Sigmoid colon (tissue), 7 donors: ENCODE results near the gene SNRNP200. TPM values are rescaled to one million over a fixed set of nuclear protein-coding genes. Genes with fewer than 3 reads are reported as not detected.

Experiments
- DNase-seq: peaks from one replicate; pipeline ENCODE4 v3.0.0-alpha.2; 2019
- H3K27ac ChIP-seq, 4 donors: fragments of 200-600 bp; sonication (generic); one replicate each; pipeline ENCODE4 v1.5.1; 2016 to 2019; ENCODE audit warnings: mild to moderate bottlenecking in 1 of 4
- H3K27me3 ChIP-seq, 3 donors: fragments of 200-600 bp; sonication (generic); one replicate each; pipeline ENCODE4 v1.5.1; 2019; ENCODE audit warnings: mild to moderate bottlenecking in 1 of 3
- H3K36me3 ChIP-seq, 4 donors: fragments of 200-600 bp; sonication (generic); one replicate each; pipeline ENCODE4 v1.5.1; 2016 to 2019
- H3K4me1 ChIP-seq, 4 donors: fragments of 200-600 bp; sonication (generic); one replicate each; pipeline ENCODE4 v1.5.1; 2017 to 2019
- H3K4me3 ChIP-seq, 4 donors: fragments of 200-600 bp; sonication (generic); one replicate each; pipeline ENCODE4 v1.5.1; 2017 to 2019; ENCODE audit warnings: mild to moderate bottlenecking in 2 of 4, moderate library complexity in 1 of 4
- H3K9me3 ChIP-seq, 4 donors: fragments of 200-600 bp in 3 of 4; sonication (generic) in 3 of 4; one replicate each; pipeline versions ENCODE4 v1.5.1 to v1.6.1; 2013 to 2019
- EP300 ChIP-seq, 4 donors: sonication (generic); formaldehyde crosslinking; IDR thresholded peaks; one replicate each; pipeline ENCODE4 v1.6.1; 2017; ENCODE audit warnings: antibody characterized with exemption in 4 of 4
- POLR2A ChIP-seq, 2 donors: fragments of 450-650 bp; IDR thresholded peaks; one replicate each; pipeline ENCODE4 v1.6.1; 2016; ENCODE audit warnings: antibody characterized with exemption in 2 of 2, mild to moderate bottlenecking in 2 of 2, moderate library complexity in 2 of 2
- POLR2AphosphoS5 ChIP-seq, 4 donors: sonication (generic); formaldehyde crosslinking; IDR thresholded peaks; one replicate each; pipeline ENCODE4 v1.6.1; 2017; ENCODE audit warnings: antibody characterized with exemption in 4 of 4
- WGBS, 2 donors: extraction: QIAGEN DNeasy Blood & Tissue Kit; methylation state at CpG; one replicate each; pipeline ENCODE4 v1.1.7; 2013; 5-methylcytosine and 5-hydroxymethylcytosine counted together
- intact Hi-C: fragments of 100-400 bp; cut with DNase I; formaldehyde crosslinking; loops from one replicate; pipeline ENCODE4 v1.15.1; 2023
- polyA plus RNA-seq, 3 donors: library from polyadenylated mRNA; stranded (reverse); fragments of 200-250 nt; gene quantifications; one replicate each; pipeline ENCODE4 v1.2.3, GENCODE V29; 2013
- total RNA-seq, 4 donors: library from RNA; depleted of rRNA; stranded (reverse); fragments of >200 nt; gene quantifications; one replicate each; pipeline ENCODE4 v1.1.0, GENCODE V29; 2016
- TF ChIP-seq, protein P1 (sequence below), 4 experiments: fragments of 450-650 bp in 3 of 4; fragments of 200-600 bp in 1 of 4; IDR thresholded peaks; one replicate each; pipeline ENCODE4 v1.5.1; 2016 to 2019; ENCODE audit warnings: antibody characterized with exemption in 4 of 4, mild to moderate bottlenecking in 3 of 4, moderate library complexity in 2 of 4
- donor health status: healthy with polysubstance abuse.
- donor health status: Bipolar disorder and iron deficiency.
- donor health status: healthy.

Gene SNRNP200
- total and polyA plus RNA-seq, 7 donors = 26.8 to 86.5 (median 78.9) TPM

DNA sequence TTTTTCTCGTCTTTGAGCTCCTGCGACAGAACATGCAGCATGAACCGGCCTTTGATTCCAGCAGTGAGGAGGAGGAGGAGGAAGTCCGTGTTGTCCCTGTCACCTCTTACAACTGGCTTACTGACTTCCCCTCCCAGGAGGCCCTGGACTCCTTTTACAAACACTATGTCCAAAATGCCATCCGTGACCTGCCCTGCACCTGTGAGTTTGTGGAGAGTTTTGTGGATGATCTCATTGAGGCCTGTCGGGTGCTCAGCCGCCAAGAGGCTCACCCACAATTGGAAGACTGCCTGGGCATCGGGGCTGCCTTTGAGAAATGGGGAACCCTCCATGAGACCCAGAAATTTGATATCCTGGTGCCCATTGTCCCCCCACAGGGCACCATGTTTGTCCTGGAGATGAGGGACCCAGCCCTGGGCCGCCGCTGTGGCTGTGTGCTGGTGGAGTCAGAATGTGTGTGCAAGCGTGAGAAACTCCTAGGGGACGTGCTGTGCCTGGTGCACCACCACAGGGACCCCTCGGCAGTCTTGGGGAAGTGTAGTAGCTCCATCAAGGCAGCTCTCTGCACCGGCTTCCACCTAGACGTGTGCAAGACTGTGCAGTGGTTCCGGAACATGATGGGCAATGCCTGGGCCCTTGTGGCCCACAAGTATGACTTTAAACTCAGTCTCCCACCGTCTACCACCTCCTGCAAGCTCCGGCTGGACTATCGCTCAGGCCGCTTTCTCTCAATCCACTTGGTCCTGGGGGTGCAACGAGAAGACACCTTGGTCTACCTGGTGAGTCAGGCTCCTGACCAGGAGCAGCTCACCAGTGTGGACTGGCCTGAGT, 21.9 kb upstream of the SNRNP200 start:
- H3K27me3 ChIP-seq = peaks cover 15 to 46% (median 38%) of the 10 kb centered on the region in 3 donors
- peaks cover 0 to 10% (median 10%) of the 10 kb centered on the region in 4 donors for H3K4me1 ChIP-seq
- intact Hi-C loops = no loop called here
- 93 to 95% methylated on average over 21 of the region's 21 CpGs for WGBS, 2 donors
- H3K27ac ChIP-seq = no peak overlapping the region
- no peak for DNase-seq
- H3K4me3 ChIP-seq = no peak overlapping the region
- no peaks in the 10 kb centered on the region for H3K9me3 ChIP-seq
- TF ChIP-seq, protein P1, sequence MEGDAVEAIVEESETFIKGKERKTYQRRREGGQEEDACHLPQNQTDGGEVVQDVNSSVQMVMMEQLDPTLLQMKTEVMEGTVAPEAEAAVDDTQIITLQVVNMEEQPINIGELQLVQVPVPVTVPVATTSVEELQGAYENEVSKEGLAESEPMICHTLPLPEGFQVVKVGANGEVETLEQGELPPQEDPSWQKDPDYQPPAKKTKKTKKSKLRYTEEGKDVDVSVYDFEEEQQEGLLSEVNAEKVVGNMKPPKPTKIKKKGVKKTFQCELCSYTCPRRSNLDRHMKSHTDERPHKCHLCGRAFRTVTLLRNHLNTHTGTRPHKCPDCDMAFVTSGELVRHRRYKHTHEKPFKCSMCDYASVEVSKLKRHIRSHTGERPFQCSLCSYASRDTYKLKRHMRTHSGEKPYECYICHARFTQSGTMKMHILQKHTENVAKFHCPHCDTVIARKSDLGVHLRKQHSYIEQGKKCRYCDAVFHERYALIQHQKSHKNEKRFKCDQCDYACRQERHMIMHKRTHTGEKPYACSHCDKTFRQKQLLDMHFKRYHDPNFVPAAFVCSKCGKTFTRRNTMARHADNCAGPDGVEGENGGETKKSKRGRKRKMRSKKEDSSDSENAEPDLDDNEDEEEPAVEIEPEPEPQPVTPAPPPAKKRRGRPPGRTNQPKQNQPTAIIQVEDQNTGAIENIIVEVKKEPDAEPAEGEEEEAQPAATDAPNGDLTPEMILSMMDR (IDR thresholded peaks at IDR 0.05) = no peak
- no peak for TF ChIP-seq POLR2A (IDR thresholded peaks at IDR 0.05)
- no peak for TF ChIP-seq POLR2AphosphoS5 (IDR thresholded peaks at IDR 0.05)
- no peaks in the 10 kb centered on the region for H3K36me3 ChIP-seq

DNA sequence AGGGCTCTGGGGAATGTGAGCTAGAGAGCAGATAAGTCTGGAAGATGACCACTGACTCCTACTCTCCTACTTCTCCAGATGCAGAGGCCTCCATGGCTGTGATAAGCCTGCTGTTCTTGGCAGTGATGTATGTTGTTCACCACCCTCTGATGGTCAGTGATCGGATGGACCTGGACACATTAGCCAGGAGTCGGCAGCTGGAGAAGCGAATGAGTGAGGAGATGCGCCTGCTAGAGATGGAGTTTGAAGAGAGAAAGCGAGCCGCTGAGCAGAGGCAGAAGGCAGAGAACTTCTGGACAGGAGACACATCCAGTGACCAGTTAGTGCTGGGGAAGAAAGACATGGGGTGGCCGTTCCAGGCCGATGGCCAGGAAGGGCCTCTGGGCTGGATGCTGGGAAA, 21.2 kb upstream of the SNRNP200 start:
- H3K27me3 ChIP-seq = peaks cover 21 to 52% (median 42%) of the 10 kb centered on the region in 3 donors
- H3K4me3 ChIP-seq = no peak overlapping the region
- peak; percentile 4 for DNase-seq
- H3K4me1 ChIP-seq = peaks cover 0 to 17% (median 16%) of the 10 kb centered on the region in 4 donors
- TF ChIP-seq, protein P1 (IDR thresholded peaks at IDR 0.05) = no peak
- no peak for TF ChIP-seq EP300 (IDR thresholded peaks at IDR 0.05)
- no peak for TF ChIP-seq POLR2AphosphoS5 (IDR thresholded peaks at IDR 0.05)
- no peak for TF ChIP-seq POLR2A (IDR thresholded peaks at IDR 0.05)
- 96 to 97% methylated on average over 8 of the region's 8 CpGs for WGBS, 2 donors
- H3K27ac ChIP-seq = no peak overlapping the region
- H3K36me3 ChIP-seq = no peaks in the 10 kb centered on the region
- H3K9me3 ChIP-seq = no peaks in the 10 kb centered on the region
- intact Hi-C loops = no loop called here

DNA sequence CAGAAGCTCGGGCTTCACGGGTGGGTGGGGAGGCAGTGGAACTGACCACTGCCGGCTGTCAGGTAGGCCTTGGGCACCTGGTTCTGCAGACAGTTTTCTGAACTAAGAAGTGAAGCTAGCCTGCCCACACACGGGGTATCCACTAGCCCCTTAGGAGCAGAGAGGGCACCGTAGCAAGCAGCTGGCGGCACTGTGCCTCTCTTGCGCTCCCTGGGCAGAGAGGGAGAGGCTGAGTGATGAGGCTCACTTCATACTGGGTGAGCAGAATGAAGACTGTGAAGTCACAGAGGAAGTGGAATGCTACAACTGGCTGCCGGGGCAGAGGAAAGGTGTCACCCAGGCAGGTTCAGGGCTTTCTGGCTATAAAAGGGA, 20.5 kb upstream of the SNRNP200 start:
- H3K9me3 ChIP-seq = no peaks in the 10 kb centered on the region
- 31 to 51% methylated on average over 8 of the region's 8 CpGs for WGBS, 2 donors
- no peak overlapping the region for H3K27ac ChIP-seq
- intact Hi-C loops = no loop called here
- H3K4me3 ChIP-seq = peak overlapping the region in 3 of 4 donors; percentile 36 to 53 (median 51)
- TF ChIP-seq, protein P1 (IDR thresholded peaks at IDR 0.05) = no peak
- TF ChIP-seq EP300 (IDR thresholded peaks at IDR 0.05) (no peak), POLR2AphosphoS5 (IDR thresholded peaks at IDR 0.05) (no peak), POLR2A (IDR thresholded peaks at IDR 0.05) (no peak)
- peaks cover 21 to 59% (median 42%) of the 10 kb centered on the region in 3 donors for H3K27me3 ChIP-seq
- no peaks in the 10 kb centered on the region for H3K36me3 ChIP-seq
- peak; percentile 58 for DNase-seq
- H3K4me1 ChIP-seq = peaks cover 0 to 23% (median 23%) of the 10 kb centered on the region in 4 donors

DNA sequence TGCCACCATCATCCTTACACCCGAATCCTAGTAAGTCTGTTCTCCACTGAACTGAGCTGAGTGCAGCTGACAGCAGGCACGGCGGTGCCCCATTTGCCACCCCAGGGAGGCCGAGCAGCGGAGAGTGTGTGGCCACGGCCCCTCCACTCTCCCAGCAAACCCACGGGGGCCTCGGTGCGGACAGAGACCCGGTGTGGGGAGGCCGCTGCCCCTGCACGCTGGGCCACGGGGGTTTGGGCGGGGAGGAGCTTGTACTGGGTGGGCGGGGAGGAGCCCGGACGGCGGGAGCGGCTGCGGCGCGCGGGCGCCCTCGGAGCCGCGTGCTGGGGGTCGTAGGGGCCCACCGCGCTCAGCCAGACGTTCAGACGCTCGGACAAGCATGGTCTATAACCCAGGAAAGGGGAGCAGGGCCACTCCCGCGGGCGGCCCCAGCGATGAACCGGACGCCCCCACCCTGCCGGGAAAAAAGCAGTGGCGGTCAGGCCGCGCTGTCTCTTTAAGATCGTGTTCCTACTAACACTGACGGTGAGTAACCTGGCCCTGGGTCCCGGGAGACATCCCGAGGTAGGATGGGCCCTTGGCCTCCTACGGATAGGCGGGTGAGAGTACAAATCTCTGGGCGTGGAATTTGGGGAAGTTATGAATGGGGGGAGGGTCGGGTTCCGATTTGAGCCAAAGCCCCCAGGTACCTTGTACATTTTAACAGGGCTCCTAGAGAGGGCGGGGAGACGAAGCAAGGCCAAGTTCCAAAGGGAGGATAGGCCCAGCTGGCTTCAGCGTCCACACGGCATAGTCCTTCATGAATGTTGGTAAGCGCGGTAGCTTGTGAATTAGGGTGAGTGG, 19.9 kb upstream of the SNRNP200 start, which contains the start of gene ITPRIPL1:
TSS of gene ITPRIPL1 (plus strand) at position 277 of the 843 bp plus-strand sequence. CDS start at position 800, 523 bp downstream.
- Histone ChIP-seq H3K4me1 (peaks cover 0 to 25% (median 24%) of the 10 kb centered on the region in 4 donors), H3K9me3 (no peaks in the 10 kb centered on the region), H3K36me3 (no peaks in the 10 kb centered on the region), H3K27ac (peak within 1 kb of the TSS in 3 of 4 donors; percentile 1 to 49 (median 4)), H3K27me3 (peaks cover 21 to 65% (median 45%) of the 10 kb centered on the region in 3 donors), H3K4me3 (peak within 1 kb of the TSS; percentile 33 to 53 (median 44))
- DNase-seq = peak; percentile 49
- TF ChIP-seq POLR2AphosphoS5 (IDR thresholded peaks at IDR 0.05) (no peak), POLR2A (IDR thresholded peaks at IDR 0.05) (no peak), EP300 (IDR thresholded peaks at IDR 0.05) (no peak)
- TF ChIP-seq, protein P1 (IDR thresholded peaks at IDR 0.05) = no peak
- WGBS, 2 donors = 3 to 4% methylated on average over 58 of the region's 58 CpGs
- intact Hi-C loops = no loop called here
